A172 (cell line): Measurements from ENCODE around the gene VPS37D. TPM values are rescaled to one million over a fixed set of nuclear protein-coding genes. Genes with fewer than 3 reads are reported as not detected.
"Not testable (repeated sequence)": the region's sequence is repeated elsewhere in the genome, so short reads cannot be mapped to it uniquely, and the experiment has no call there.

ENCODE experiments used
- DNase-seq: peaks from one replicate; pipeline ENCODE4 v3.0.0-alpha.2; 2015; ENCODE audit warnings: low spot score
- total RNA-seq: library from RNA; depleted of rRNA; stranded (reverse); fragments of >200 nt; shearing (Covaris generic); gene quantifications from 2 replicates; pipeline ENCODE4 v1.2.3, GENCODE V29; 2014

Gene VPS37D
- total RNA-seq, 1 experiment from 2014 or later: 8.3 TPM

DNA sequence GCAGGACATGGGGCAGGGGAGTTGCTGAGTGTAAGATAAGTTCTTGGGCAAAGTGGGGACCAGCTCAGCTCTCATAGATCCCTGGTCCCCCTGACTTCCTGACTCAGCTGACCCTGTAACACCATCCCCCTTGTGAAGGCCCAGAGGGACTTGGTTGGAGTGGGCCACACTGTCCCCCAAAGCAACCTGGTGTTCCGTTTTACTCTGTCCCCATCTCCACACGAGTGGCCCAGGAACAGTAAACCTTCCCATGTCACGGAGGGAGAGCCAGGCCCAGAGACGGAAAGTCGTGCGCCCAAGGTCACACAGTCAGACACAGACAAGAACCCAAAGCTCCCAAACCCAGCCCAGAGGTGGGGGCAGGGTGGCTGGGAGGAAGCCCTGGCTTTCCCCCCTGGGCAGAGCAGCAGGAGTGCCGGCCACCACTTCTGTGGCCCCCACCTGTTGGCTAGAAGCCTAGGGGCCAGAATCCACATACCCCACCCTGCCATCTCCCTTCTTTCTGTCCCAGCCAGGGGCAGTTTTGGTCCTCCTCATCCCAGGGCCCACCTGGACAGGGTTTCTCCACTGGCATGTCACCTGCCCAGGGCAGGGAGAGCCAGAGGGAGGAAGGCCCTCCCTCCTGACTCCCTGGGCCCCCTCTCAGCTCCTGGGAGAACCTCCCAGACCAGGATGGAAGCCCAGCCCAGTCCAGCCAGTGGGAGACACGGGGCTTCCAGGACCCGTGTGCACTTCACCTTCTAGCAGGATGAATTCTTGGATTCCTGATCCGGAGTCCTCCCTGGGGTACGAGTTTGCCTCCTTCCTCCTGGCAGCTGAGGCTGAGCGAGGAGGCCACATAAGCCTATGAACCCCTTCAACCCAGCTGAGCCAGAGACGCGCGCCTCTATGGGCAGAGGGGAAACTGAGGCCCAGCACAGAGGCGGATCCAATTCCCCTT is 20.6 kb upstream of the VPS37D start:
- DNase-seq: no peak

DNA sequence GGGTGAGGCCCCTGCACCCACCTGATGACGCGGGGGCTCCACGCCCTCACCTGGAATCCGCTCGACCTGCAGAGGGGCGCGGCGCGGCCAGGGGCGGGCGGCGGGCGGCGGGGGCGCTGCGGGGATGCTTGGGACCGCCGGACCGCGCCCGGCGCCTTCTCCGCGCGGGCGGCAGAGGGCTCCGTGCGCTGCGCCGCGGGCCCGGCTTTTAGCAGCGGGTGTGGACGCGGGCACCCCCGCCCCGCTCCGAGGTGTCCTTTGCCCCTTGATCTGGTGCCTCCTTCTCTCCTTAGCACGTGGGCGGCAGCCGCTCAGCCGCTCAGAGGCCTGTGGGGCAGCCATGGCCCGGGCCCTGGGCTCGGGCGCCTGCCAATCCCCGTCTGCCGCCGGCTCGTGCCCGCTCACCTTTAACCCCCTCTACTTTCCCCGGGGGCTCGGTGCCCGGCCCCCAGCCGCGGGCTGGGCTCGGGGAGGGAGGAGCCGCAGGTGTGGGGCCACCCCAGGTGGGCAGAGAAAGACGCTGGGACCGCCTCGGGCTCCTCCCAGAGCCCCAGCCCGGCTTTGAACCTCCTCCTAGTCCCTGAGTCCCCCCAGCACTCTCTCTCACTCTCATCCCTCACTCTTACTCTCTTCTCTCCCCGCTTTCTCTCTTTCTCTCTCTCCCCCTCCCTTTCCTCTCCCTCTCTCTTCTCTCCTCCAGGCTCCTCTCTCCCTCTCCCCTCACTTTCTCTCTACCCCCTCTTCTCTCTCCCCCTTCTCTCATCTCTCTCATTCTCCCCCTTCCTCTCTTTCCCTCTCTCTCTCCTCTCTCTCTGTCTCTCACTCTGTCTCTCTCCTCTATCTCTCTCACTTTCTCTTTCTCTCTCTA is 19.7 kb upstream of the VPS37D start:
- no peak for DNase-seq

DNA sequence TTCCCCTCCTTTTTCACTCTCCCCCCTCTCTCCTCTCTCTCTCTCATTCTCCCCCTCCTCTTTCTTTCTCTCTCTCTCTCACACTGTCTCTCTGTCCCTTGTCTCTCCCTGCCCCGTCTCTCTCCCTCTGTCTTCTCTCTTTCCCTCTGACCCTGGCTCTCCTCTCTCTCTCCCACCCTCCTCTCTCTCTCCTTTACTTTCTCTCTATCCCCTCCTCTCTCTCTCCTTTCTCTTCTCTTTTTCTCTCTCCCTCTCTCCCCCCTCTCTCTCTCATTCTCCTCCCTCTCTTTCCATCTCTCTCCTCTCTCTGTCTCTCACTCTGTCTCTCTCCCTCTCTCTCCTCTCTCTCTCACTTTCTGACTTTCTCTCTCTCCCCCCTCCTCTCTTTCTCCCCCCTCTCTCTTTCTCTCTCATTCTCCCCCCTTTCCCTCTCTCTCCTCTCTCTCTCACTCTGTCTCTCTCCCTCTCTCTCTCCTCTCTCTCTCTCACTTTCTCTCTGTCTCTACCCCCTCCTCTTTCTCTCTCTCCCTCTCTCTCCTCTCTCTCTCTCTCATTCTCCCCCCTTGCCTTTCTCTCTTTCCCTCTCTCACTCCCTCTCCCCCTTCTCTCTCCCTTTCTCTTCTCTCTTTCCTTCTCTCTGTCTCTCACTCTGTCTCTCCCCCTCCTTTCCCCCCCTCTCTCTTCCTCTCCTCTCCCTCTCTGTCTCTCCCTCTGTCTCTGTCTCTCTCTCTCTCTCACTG is 18.9 kb upstream of the VPS37D start:
- DNase-seq: no peak

DNA sequence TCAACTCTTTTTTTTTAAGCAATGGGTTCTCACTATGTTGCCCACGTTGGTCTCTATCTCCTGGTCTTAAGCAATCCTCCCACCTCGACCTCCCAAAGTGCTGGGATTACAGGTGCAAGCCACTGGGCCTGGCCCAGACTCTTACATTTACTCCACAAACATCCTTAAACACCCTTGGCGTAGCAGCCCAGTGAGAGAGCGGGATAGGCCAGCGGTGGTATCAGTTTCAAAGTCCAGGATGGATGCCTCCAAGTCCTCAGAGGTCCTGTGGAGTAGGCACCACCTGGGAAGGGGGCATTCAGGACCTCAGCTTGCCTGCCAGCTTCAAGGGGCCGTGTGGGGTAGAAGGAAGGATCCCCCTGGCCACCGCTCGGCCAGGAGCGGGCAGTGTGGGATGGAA is 18.1 kb upstream of the VPS37D start:
- no peak for DNase-seq

DNA sequence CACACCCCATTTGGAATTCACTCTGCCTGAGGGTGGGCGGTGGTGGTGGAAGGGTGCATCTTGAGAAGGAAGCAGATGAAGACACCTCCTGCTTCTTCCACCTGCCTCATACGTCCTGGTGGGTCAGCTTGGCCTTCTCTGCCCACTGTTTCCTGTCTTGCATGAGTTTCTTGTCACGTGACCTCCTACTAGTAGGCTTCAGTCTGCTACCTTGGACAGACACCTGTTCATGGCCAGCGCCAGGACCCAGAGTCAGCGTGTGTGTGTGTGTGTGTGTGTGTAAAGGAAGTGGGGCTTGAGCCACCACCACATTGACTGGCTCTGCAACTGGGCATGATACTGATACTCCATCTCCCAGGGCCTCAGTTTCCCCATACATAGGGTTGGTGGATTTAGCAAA is 17.1 kb upstream of the VPS37D start:
- DNase-seq: no peak

- DNase-seq: no peak
Observed at GRCh38 chr7:73652541-73652949, 15.1 kb upstream of the VPS37D start.

DNA sequence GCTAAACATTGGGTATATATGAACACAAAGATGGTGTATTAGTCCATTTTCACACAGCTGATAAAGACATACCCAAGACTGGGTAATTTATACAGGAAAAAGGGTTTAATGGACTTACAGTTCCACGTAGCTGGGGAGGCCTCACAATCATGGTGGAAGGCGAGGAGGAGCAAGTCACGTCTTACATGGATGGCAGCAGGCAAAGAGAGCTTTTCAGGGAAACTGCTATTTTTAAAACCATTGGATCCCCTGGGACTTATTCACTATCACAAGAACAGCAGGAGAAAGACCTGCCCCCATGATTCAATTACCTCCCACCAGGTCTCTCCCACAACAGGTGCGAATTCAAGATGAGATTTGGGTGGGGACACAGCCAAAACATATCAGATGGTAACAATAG is 12.3 kb upstream of the VPS37D start:
- DNase-seq: not testable (repeated sequence)

DNA sequence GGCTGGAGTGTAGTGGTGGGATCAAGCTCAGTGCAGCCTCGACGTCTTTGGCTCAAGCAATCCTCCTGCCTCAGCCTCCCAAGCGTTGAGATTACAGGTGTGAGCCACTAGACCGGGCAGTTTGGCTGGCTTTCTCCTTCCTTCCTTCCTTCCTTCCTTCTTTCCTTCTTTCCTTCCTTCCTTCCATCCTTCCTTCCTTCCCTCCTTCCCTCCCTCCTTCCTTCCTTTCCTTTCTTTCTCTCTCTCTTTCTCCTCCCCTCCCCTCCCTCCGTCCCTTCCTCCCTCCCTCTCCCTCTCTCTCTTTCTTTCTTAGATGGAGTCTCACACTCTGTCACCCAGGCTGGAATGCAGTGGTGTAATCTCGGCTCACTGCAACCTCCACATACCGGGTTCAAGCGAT is 7.6 kb upstream of the VPS37D start:
- DNase-seq: no peak

GRCh38 chr7:73660594-73660993 is 7.0 kb upstream of the VPS37D start:
- DNase-seq: not testable (repeated sequence)

- no peak for DNase-seq
Observed at GRCh38 chr7:73663033-73663432, 4.6 kb upstream of the VPS37D start.

GRCh38 chr7:73668103-73668885 is 663 bp downstream of the VPS37D start:
- DNase-seq: no peak

DNA sequence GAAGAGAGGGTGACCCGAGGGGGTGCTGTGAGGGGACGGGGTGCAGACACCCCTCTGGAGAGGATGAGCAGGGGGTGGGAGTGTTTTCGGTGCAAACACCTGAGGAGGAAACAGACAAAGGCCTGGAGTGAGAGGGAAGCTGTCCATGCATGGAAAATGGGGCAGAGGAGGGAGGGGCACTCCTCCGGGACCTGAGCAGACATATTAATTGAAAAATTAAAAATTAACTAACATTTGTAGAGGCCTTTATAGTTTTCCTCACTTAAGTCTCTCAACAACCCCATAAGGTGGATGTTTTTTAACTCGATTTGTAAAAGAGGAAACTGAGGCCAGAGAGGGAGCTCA is 1.2 kb downstream of the VPS37D start:
- DNase-seq: no peak

DNA sequence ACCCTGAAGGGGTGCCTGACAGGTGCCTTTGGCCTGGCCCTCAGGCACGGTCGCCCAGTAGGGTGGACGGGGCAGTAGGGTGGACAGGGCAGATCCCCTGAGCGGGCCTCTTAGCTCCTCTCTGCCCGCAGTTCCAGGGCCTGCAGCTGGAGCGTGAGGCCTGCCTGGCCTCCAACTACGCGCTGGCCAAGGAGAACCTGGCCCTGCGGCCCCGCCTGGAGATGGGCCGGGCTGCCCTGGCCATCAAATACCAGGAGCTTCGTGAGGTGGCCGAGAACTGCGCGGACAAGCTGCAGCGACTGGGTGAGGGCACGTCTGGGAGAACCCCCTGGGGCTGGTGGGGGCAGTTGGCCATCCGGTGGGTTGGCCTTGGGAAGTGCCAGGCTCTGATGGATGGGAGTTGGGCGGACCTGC is 1.7 kb downstream of the VPS37D start:
- no peak for DNase-seq

GRCh38 chr7:73669858-73670385 is 2.3 kb downstream of the VPS37D start:
- DNase-seq: no peak

- no peak for DNase-seq
Observed at GRCh38 chr7:73671322-73671661, 3.7 kb downstream of the VPS37D start.

GRCh38 chr7:73671857-73672445 is 4.3 kb downstream of the VPS37D start:
- DNase-seq: no peak

- no peak for DNase-seq
Observed at GRCh38 chr7:73674468-73675124, 7.0 kb downstream of the VPS37D start.

DNA sequence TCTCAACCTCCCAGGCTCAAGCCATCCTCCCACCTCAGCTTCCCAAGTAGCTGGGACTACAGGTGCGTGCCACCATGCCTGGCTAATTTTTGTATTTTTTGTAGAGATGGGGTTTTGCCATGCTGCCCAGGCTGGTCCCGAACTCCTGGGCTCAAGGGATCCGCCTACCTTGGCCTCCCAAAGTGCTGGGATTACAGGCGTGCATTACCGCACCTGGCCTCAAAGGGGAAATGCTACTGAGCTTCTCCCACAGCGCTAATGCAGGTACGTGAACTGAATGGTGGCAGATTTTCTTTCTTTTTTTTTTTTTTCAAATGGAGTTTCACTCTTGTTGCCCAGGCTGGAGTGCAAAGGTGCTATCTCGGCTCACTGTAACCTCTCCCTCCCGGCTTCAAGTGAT is 8.4 kb downstream of the VPS37D start:
- not testable (repeated sequence) for DNase-seq

- no peak for DNase-seq
Observed at GRCh38 chr7:73678862-73679261, 11.2 kb downstream of the VPS37D start.

DNA sequence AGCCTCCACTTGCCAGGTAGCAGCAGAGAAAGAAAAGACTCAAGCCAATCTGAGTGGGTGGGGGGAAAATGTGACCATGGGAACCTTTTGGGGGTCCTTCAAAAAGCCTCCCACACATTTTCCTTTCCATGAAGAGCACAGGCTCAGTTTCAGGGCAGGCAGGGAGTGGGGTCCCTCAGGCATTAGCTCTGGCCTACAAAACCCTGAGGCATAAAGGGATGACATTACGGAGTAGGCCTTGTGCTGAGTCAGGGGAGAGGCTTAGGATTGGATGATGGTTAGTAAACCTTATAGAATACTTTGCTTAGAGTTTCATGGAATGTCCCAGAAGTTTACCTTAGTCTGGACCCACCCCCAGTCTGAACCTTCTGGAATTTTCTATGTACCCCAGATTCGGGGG is 12.1 kb downstream of the VPS37D start:
- DNase-seq: no peak
